GM12878 (cell line): ENCODE measurements around the gene SYNDIG1. TPM values are rescaled to one million over a fixed set of nuclear protein-coding genes. Genes with fewer than 3 reads are reported as not detected.

ENCODE experiments used
- ATAC-seq: fragments of 200-7000 bp; cut with Tn5 transposase; 3 replicates; pipeline ENCODE4 v1.9.1; 2020; ENCODE audit warnings: mild to moderate bottlenecking, moderate library complexity
- BruUV-seq: library from RNA; stranded (reverse); fragments of 400-500 nt; replicated peaks from 2 replicates; lab custom pipeline; 2021; lab: Mats Ljungman, UMichigan
- CTCF ChIA-PET: fragments of 300-600 bp; sonication (Branson Sonifier 250); formaldehyde crosslinking; extraction: SDS; loops from one replicate; lab custom pipeline; 2021; ENCODE audit warnings: inconsistent platforms; lab: Yijun Ruan, JAX
- POLR2A ChIA-PET: fragments of 350-600 bp; formaldehyde crosslinking; extraction: SDS; loops from one replicate; lab custom pipeline; 2021; ENCODE audit warnings: inconsistent platforms; lab: Charles Lee
- RAD21 ChIA-PET: fragments of 300-600 bp; sonication (Branson Sonifier 250); formaldehyde crosslinking; loops from one replicate; lab custom pipeline; 2023; ENCODE audit warnings: antibody characterized with exemption; ENCODE audit not compliant: unreplicated experiment; lab: Charles Lee
- SMC1A ChIA-PET: fragments of 300-600 bp; sonication (Branson Sonifier 250); formaldehyde crosslinking; loops from one replicate; lab custom pipeline; 2023; ENCODE audit not compliant: unreplicated experiment, uncharacterized antibody; lab: Charles Lee
- DNase-seq: peaks from one replicate; pipeline ENCODE4 v3.0.0-alpha.2; 2011; ENCODE audit warnings: low read depth, low spot score
- FAIRE-seq: peaks from 3 replicates; lab custom pipeline; 2011; peaks lifted over from hg19 to GRCh38; lab: Jason Lieb, UNC
- H2AFZ ChIP-seq: 2 replicates; pipeline ENCODE4 v1.6.0; 2011; ENCODE audit warnings: low read depth, low read length, control low read depth; ENCODE audit not compliant: control insufficient read depth
- H3K27ac ChIP-seq: 2 replicates; pipeline ENCODE4 v1.5.1; 2011; ENCODE audit warnings: control low read depth; ENCODE audit not compliant: control insufficient read depth, insufficient read depth
- H3K27me3 ChIP-seq, 2 experiments: replicated peaks in 1 of 2; 2 replicates each; pipeline versions ENCODE4 v1.6.0 to v1.6.1; 2011; ENCODE audit warnings: low read length in 1 of 2; ENCODE audit not compliant: control insufficient read depth in 2 of 2, insufficient read depth in 2 of 2
- H3K36me3 ChIP-seq, 2 experiments: 2 replicates each; pipeline ENCODE4 v1.5.1; 2011; ENCODE audit warnings: low read length in 1 of 2; ENCODE audit not compliant: control insufficient read depth in 2 of 2, insufficient read depth in 2 of 2
- H3K4me1 ChIP-seq: 2 replicates; pipeline ENCODE4 v1.6.1; 2011; ENCODE audit warnings: mild to moderate bottlenecking, low read length, moderate library complexity, mixed read lengths; ENCODE audit not compliant: control insufficient read depth, insufficient read depth
- H3K4me2 ChIP-seq: 2 replicates; pipeline ENCODE4 v1.6.0; 2011; ENCODE audit warnings: control low read depth; ENCODE audit not compliant: control insufficient read depth, insufficient read depth
- H3K4me3 ChIP-seq: fragments of 200-600 bp; sonication (generic); 2 replicates; pipeline ENCODE4 v1.5.1; 2016
- H3K79me2 ChIP-seq: 2 replicates; pipeline ENCODE4 v1.6.0; 2011; ENCODE audit warnings: low read length; ENCODE audit not compliant: control insufficient read depth, insufficient read depth
- H3K9ac ChIP-seq: 2 replicates; pipeline ENCODE4 v1.8.0; 2011; ENCODE audit warnings: low read length, control low read depth, mixed read lengths; ENCODE audit not compliant: control insufficient read depth, insufficient read depth
- H3K9me3 ChIP-seq: replicated peaks from 3 replicates; pipeline ENCODE4 v1.5.1; 2011; ENCODE audit warnings: mild to moderate bottlenecking, low read length; ENCODE audit not compliant: control insufficient read depth, insufficient read depth
- H4K20me1 ChIP-seq: 2 replicates; pipeline ENCODE4 v1.6.0; 2011; ENCODE audit not compliant: control insufficient read depth, insufficient read depth
- ATF7 ChIP-seq: fragments of 450-650 bp; IDR thresholded peaks from 2 replicates; pipeline ENCODE4 v1.6.1; 2016; ENCODE audit warnings: low read depth, mild to moderate bottlenecking
- CREB1 ChIP-seq: IDR thresholded peaks from 2 replicates; pipeline ENCODE4 v1.6.1; 2012; ENCODE audit warnings: low read depth, mild to moderate bottlenecking, inconsistent platforms
- EP300 ChIP-seq, 2 experiments: fragments of 150-350 bp in 1 of 2; IDR thresholded peaks; 2 replicates each; pipeline ENCODE4 v1.6.1; 2011 to 2012; ENCODE audit warnings: low read depth in 2 of 2, low read length in 2 of 2, borderline replicate concordance in 1 of 2, improper control_type of control experiment in 1 of 2, inconsistent platforms in 1 of 2; ENCODE audit not compliant: control insufficient read depth in 1 of 2
- ESRRA ChIP-seq: IDR thresholded peaks from 2 replicates; pipeline ENCODE4 v1.6.1; 2012; ENCODE audit warnings: mild to moderate bottlenecking, low read length, improper control_type of control experiment
- FOXM1 ChIP-seq: IDR thresholded peaks from 2 replicates; pipeline ENCODE4 v1.6.1; 2012; ENCODE audit warnings: low read depth, mild to moderate bottlenecking, inconsistent platforms, low read length, moderate library complexity
- HDAC6 ChIP-seq: fragments of 200-600 bp; sonication (generic); IDR thresholded peaks from one replicate; pipeline ENCODE4 v1.8.0; 2017; ENCODE audit warnings: antibody characterized with exemption; ENCODE audit not compliant: unreplicated experiment
- IRF4 ChIP-seq: IDR thresholded peaks from 2 replicates; pipeline ENCODE4 v1.6.1; 2011; ENCODE audit warnings: low read depth, low read length
- MEF2B ChIP-seq: fragments of 450-650 bp; IDR thresholded peaks from 2 replicates; pipeline ENCODE4 v1.6.1; 2018; ENCODE audit warnings: mild to moderate bottlenecking, moderate library complexity; ENCODE audit not compliant: partially characterized antibody, poor library complexity, severe bottlenecking
- NFXL1 ChIP-seq: fragments of 450-650 bp; IDR thresholded peaks from 2 replicates; pipeline ENCODE4 v1.6.1; 2017; ENCODE audit warnings: antibody characterized with exemption, mild to moderate bottlenecking, borderline replicate concordance
- NR2C2 ChIP-seq: IDR thresholded peaks from 2 replicates; pipeline ENCODE4 v1.6.1; 2011; ENCODE audit warnings: borderline replicate concordance, low read depth; ENCODE audit not compliant: control insufficient read depth, insufficient read length
- NRF1 ChIP-seq: conservative IDR thresholded peaks from 2 replicates; pipeline ENCODE4 v1.6.1; 2011; ENCODE audit warnings: mild to moderate bottlenecking, low read depth, low read length, improper control_type of control experiment
- POLR2AphosphoS5 ChIP-seq: IDR thresholded peaks from 2 replicates; pipeline ENCODE4 v1.6.1; 2011; ENCODE audit warnings: mild to moderate bottlenecking, low read length, inconsistent platforms
- SMAD1 ChIP-seq: fragments of 450-650 bp; IDR thresholded peaks from 2 replicates; pipeline ENCODE4 v1.6.1; 2018; ENCODE audit warnings: mild to moderate bottlenecking, low read depth; ENCODE audit not compliant: partially characterized antibody
- SREBF2 ChIP-seq: IDR thresholded peaks from 2 replicates; pipeline ENCODE4 v1.6.1; 2012; ENCODE audit warnings: mild to moderate bottlenecking, low read length
- SRF ChIP-seq, 2 experiments: IDR thresholded peaks; 2 replicates each; pipeline ENCODE4 v1.6.1; 2011; ENCODE audit warnings: low read depth in 2 of 2, low read length in 2 of 2, mild to moderate bottlenecking in 1 of 2, moderate library complexity in 1 of 2
- USF1 ChIP-seq: IDR thresholded peaks from 2 replicates; pipeline ENCODE4 v1.6.1; 2011; ENCODE audit warnings: borderline replicate concordance, low read depth, mild to moderate bottlenecking, moderate library complexity, mixed read lengths, low read length; ENCODE audit not compliant: insufficient read depth; ENCODE audit errors: extremely low read length
- YBX1 ChIP-seq: fragments of 450-650 bp; IDR thresholded peaks from 2 replicates; pipeline ENCODE4 v1.6.1; 2016; ENCODE audit warnings: antibody characterized with exemption
- ZBTB40 ChIP-seq: fragments of 450-650 bp; IDR thresholded peaks from 2 replicates; pipeline ENCODE4 v1.6.1; 2016; ENCODE audit warnings: mild to moderate bottlenecking, moderate library complexity, borderline replicate concordance
- ZZZ3 ChIP-seq: IDR thresholded peaks from 2 replicates; pipeline ENCODE4 v1.6.1; 2011; ENCODE audit warnings: low read depth; ENCODE audit not compliant: control insufficient read depth, insufficient read length
- WGBS: methylation state at CpG from one replicate; pipeline ENCODE4 v1.1.6; 2016; ENCODE audit warnings: low lambda C conversion rate; ENCODE audit not compliant: insufficient replicate concordance, insufficient coverage; ENCODE audit errors: missing lambda C conversion rate; 5-methylcytosine and 5-hydroxymethylcytosine counted together
- in situ Hi-C: fragments of 300-500 bp; cut with MboI; formaldehyde crosslinking; loops from 9 replicates; pipeline ENCODE4 v1.14.3; 2018; ENCODE audit warnings: mixed read lengths
- intact Hi-C: fragments of 100-400 bp; cut with micrococcal nuclease; formaldehyde crosslinking; loops from one replicate; pipeline ENCODE4 v1.14.2; 2022; ENCODE audit not compliant: unreplicated experiment
- polyA plus RNA-seq, 11 experiments: library from polyadenylated mRNA; depleted of rRNA in 4 of 11; unstranded in 6 of 11; stranded (reverse) in 5 of 11; fragments of >200 nt; fragmentation: Nextera tagmentation in 4 of 11; fragmentation: Illumina TruSeq in 1 of 11; extraction: Ambion mirVana in 4 of 11; extraction: Trizol in 1 of 11; gene quantifications; 1 replicate in 1 of 11; 2 replicates in 10 of 11; pipeline versions ENCODE4 v1.2.1 to v1.2.3, GENCODE V29; 2011 to 2016; ENCODE audit warnings: inconsistent platforms in 2 of 11, missing spikeins in 2 of 11, low read depth in 1 of 11
- total RNA-seq, 4 experiments: library from RNA; depleted of rRNA in 3 of 4; stranded (reverse); fragments of >200 nt in 3 of 4; fragmentation: Illumina TruSeq in 1 of 4; extraction: Trizol in 1 of 4; gene quantifications; 2 replicates each; pipeline versions ENCODE4 v1.2.1 to v1.2.3, GENCODE V29; 2013 to 2021

SYNDIG1 gene
- total and polyA plus RNA-seq, 10 of the 15 experiments (the other 5 are each of a cell fraction or from before 2014, with no cell fraction given) = not detected

- TF ChIP-seq SREBF2 (no peak), FOXM1 (no peak)
Measured at GRCh38 chr20:24459733-24460132, 9.7 kb upstream of the SYNDIG1 start (continued).

GRCh38 chr20:24460712-24461111 lies 8.7 kb upstream of the SYNDIG1 start:
- H3K9ac ChIP-seq = no peak overlapping the region
- no peak overlapping the region for H2AFZ ChIP-seq
- no peaks in the 10 kb centered on the region for H3K4me1 ChIP-seq
- in situ Hi-C loops = no loop called here
- TF ChIP-seq ESRRA (no peak), EP300 (IDR thresholded peaks at IDR 0.05; ENCODE audit: borderline replicate concordance in 1 of 2, control insufficient read depth in 1 of 2, low read depth in 2 of 2, low read length in 2 of 2) (no peak), USF1 (no peak), IRF4 (no peak), ZZZ3 (no peak), ATF7 (no peak), NFXL1 (no peak), CREB1 (no peak), NRF1 (no peak), POLR2AphosphoS5 (no peak), ZBTB40 (no peak), YBX1 (no peak), FOXM1 (no peak), MEF2B (no peak), HDAC6 (no peak), SRF (IDR thresholded peaks at IDR 0.05; ENCODE audit: low read depth in 2 of 2, low read length in 2 of 2) (no peak), NR2C2 (no peak), SMAD1 (no peak)
- H4K20me1 ChIP-seq = no peaks in the 10 kb centered on the region
- H3K4me3 ChIP-seq = no peak overlapping the region
- CTCF ChIA-PET = no interaction called here
- POLR2A ChIA-PET = no interaction called here
- intact Hi-C loops = no loop called here
- no TSS peak for BruUV-seq
- peaks cover 0 to 1% of the 10 kb centered on the region in 2 experiments; a peak in 3 of 4 replicates for H3K27me3 ChIP-seq
- no peak for FAIRE-seq
- no peaks in the 10 kb centered on the region for H3K36me3 ChIP-seq
- H3K27ac ChIP-seq = no peak overlapping the region
- RAD21 ChIA-PET = no interaction called here
- ATAC-seq = no peak
- no peak overlapping the region for H3K4me2 ChIP-seq
- 51% methylated on average over 7 of the region's 7 CpGs for WGBS
- SMC1A ChIA-PET = no interaction called here
- DNase-seq = no peak
- no peaks in the 10 kb centered on the region for H3K79me2 ChIP-seq
- no peaks in the 10 kb centered on the region for H3K9me3 ChIP-seq
